ENCODE results near the gene DACT1.

DNA sequence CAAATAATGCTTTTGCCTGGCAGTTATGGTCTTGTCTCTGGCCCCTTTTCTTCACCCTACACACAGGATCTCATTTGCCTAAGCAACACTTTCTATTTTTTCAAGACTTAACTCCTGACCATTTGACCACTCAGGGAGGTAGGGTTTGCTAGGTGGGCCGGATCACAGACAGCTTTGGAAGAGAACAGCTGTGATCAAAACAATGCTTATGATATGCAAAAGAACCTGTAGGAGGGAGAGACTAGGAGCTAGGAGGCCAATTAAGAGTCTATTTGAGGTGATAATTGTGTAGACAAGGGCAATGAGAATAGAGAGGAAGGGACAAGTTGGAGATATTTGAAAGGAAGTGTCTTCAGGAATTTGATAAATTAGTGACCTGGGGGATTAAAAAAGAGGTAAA, 12.3 kb upstream of the DACT1 start:
- TF ChIP-seq EZH2 (optimal IDR thresholded peaks at IDR 0.05; ENCODE audit: low read depth, low read length), result no peak
- TF ChIP-seq, protein P1, sequence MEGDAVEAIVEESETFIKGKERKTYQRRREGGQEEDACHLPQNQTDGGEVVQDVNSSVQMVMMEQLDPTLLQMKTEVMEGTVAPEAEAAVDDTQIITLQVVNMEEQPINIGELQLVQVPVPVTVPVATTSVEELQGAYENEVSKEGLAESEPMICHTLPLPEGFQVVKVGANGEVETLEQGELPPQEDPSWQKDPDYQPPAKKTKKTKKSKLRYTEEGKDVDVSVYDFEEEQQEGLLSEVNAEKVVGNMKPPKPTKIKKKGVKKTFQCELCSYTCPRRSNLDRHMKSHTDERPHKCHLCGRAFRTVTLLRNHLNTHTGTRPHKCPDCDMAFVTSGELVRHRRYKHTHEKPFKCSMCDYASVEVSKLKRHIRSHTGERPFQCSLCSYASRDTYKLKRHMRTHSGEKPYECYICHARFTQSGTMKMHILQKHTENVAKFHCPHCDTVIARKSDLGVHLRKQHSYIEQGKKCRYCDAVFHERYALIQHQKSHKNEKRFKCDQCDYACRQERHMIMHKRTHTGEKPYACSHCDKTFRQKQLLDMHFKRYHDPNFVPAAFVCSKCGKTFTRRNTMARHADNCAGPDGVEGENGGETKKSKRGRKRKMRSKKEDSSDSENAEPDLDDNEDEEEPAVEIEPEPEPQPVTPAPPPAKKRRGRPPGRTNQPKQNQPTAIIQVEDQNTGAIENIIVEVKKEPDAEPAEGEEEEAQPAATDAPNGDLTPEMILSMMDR (IDR thresholded peaks at IDR 0.05; ENCODE audit: low read length), result no peak
